GM12878 (cell line): Measurements from ENCODE around the gene GPR75. TPM values are rescaled to one million over a fixed set of nuclear protein-coding genes. Genes with fewer than 3 reads are reported as not detected.

Experiments used
- ATAC-seq: fragments of 200-7000 bp; cut with Tn5 transposase; 3 replicates; pipeline ENCODE4 v1.9.1; 2020; ENCODE audit warnings: mild to moderate bottlenecking, moderate library complexity
- BruUV-seq: library from RNA; stranded (reverse); fragments of 400-500 nt; replicated peaks from 2 replicates; lab custom pipeline; 2021; lab: Mats Ljungman, UMichigan
- CTCF ChIA-PET: fragments of 300-600 bp; sonication (Branson Sonifier 250); formaldehyde crosslinking; extraction: SDS; loops from one replicate; lab custom pipeline; 2021; ENCODE audit warnings: inconsistent platforms; lab: Yijun Ruan, JAX
- POLR2A ChIA-PET: fragments of 350-600 bp; formaldehyde crosslinking; extraction: SDS; loops from one replicate; lab custom pipeline; 2021; ENCODE audit warnings: inconsistent platforms; lab: Charles Lee
- RAD21 ChIA-PET: fragments of 300-600 bp; sonication (Branson Sonifier 250); formaldehyde crosslinking; loops from one replicate; lab custom pipeline; 2023; ENCODE audit warnings: antibody characterized with exemption; ENCODE audit not compliant: unreplicated experiment; lab: Charles Lee
- SMC1A ChIA-PET: fragments of 300-600 bp; sonication (Branson Sonifier 250); formaldehyde crosslinking; loops from one replicate; lab custom pipeline; 2023; ENCODE audit not compliant: unreplicated experiment, uncharacterized antibody; lab: Charles Lee
- DNase-seq: peaks from one replicate; pipeline ENCODE4 v3.0.0-alpha.2; 2011; ENCODE audit warnings: low read depth, low spot score
- FAIRE-seq: peaks from 3 replicates; lab custom pipeline; 2011; peaks lifted over from hg19 to GRCh38; lab: Jason Lieb, UNC
- H2AFZ ChIP-seq: 2 replicates; pipeline ENCODE4 v1.6.0; 2011; ENCODE audit warnings: low read depth, low read length, control low read depth; ENCODE audit not compliant: control insufficient read depth
- H3K27ac ChIP-seq: 2 replicates; pipeline ENCODE4 v1.5.1; 2011; ENCODE audit warnings: control low read depth; ENCODE audit not compliant: control insufficient read depth, insufficient read depth
- H3K27me3 ChIP-seq, 2 experiments: replicated peaks in 1 of 2; 2 replicates each; pipeline versions ENCODE4 v1.6.0 to v1.6.1; 2011; ENCODE audit warnings: low read length in 1 of 2; ENCODE audit not compliant: control insufficient read depth in 2 of 2, insufficient read depth in 2 of 2
- H3K36me3 ChIP-seq, 2 experiments: 2 replicates each; pipeline ENCODE4 v1.5.1; 2011; ENCODE audit warnings: low read length in 1 of 2; ENCODE audit not compliant: control insufficient read depth in 2 of 2, insufficient read depth in 2 of 2
- H3K4me1 ChIP-seq: 2 replicates; pipeline ENCODE4 v1.6.1; 2011; ENCODE audit warnings: mild to moderate bottlenecking, low read length, moderate library complexity, mixed read lengths; ENCODE audit not compliant: control insufficient read depth, insufficient read depth
- H3K4me2 ChIP-seq: 2 replicates; pipeline ENCODE4 v1.6.0; 2011; ENCODE audit warnings: control low read depth; ENCODE audit not compliant: control insufficient read depth, insufficient read depth
- H3K4me3 ChIP-seq: fragments of 200-600 bp; sonication (generic); 2 replicates; pipeline ENCODE4 v1.5.1; 2016
- H3K79me2 ChIP-seq: 2 replicates; pipeline ENCODE4 v1.6.0; 2011; ENCODE audit warnings: low read length; ENCODE audit not compliant: control insufficient read depth, insufficient read depth
- H3K9ac ChIP-seq: 2 replicates; pipeline ENCODE4 v1.8.0; 2011; ENCODE audit warnings: low read length, control low read depth, mixed read lengths; ENCODE audit not compliant: control insufficient read depth, insufficient read depth
- H3K9me3 ChIP-seq: replicated peaks from 3 replicates; pipeline ENCODE4 v1.5.1; 2011; ENCODE audit warnings: mild to moderate bottlenecking, low read length; ENCODE audit not compliant: control insufficient read depth, insufficient read depth
- H4K20me1 ChIP-seq: 2 replicates; pipeline ENCODE4 v1.6.0; 2011; ENCODE audit not compliant: control insufficient read depth, insufficient read depth
- CHD2 ChIP-seq: IDR thresholded peaks from 2 replicates; pipeline ENCODE4 v1.6.1; 2011; ENCODE audit warnings: low read depth, low read length, improper control_type of control experiment, borderline replicate concordance
- CREB1 ChIP-seq: IDR thresholded peaks from 2 replicates; pipeline ENCODE4 v1.6.1; 2012; ENCODE audit warnings: low read depth, mild to moderate bottlenecking, inconsistent platforms
- ETV6 ChIP-seq, 2 experiments: fragments of 450-650 bp in 1 of 2; IDR thresholded peaks in 1 of 2; conservative IDR thresholded peaks in 1 of 2; 2 replicates each; pipeline ENCODE4 v1.6.1; 2014; ENCODE audit warnings: antibody characterized with exemption in 1 of 2, borderline replicate concordance in 1 of 2, low read depth in 1 of 2, mild to moderate bottlenecking in 1 of 2, moderate library complexity in 1 of 2
- IKZF1 ChIP-seq: fragments of 450-650 bp; conservative IDR thresholded peaks from 2 replicates; pipeline ENCODE4 v1.6.1; 2017; ENCODE audit warnings: antibody characterized with exemption, mild to moderate bottlenecking
- KAT2A ChIP-seq: conservative IDR thresholded peaks from 2 replicates; pipeline ENCODE4 v1.6.1; 2011; ENCODE audit warnings: low read depth, low read length; ENCODE audit not compliant: control insufficient read depth
- LARP7 ChIP-seq: fragments of 450-650 bp; IDR thresholded peaks from 2 replicates; pipeline ENCODE4 v1.6.1; 2017; ENCODE audit warnings: mild to moderate bottlenecking
- NR2C1 ChIP-seq: fragments of 450-650 bp; IDR thresholded peaks from 2 replicates; pipeline ENCODE4 v1.6.1; 2017; ENCODE audit warnings: antibody characterized with exemption, mild to moderate bottlenecking, moderate library complexity
- PKNOX1 ChIP-seq: fragments of 450-650 bp; IDR thresholded peaks from 2 replicates; pipeline ENCODE4 v1.6.1; 2016; ENCODE audit warnings: mild to moderate bottlenecking
- RCOR1 ChIP-seq: conservative IDR thresholded peaks from 2 replicates; pipeline ENCODE4 v1.6.1; 2012; ENCODE audit warnings: low read depth, low read length, improper control_type of control experiment
- SIX5 ChIP-seq: IDR thresholded peaks from 2 replicates; pipeline ENCODE4 v1.6.1; 2011; ENCODE audit warnings: mild to moderate bottlenecking, low read depth, low read length, moderate library complexity; ENCODE audit not compliant: severe bottlenecking
- SREBF1 ChIP-seq: IDR thresholded peaks from 2 replicates; pipeline ENCODE4 v1.6.1; 2012; ENCODE audit warnings: mild to moderate bottlenecking, low read length
- TCF12 ChIP-seq: IDR thresholded peaks from 2 replicates; pipeline ENCODE4 v1.6.1; 2011; ENCODE audit warnings: low read depth, mild to moderate bottlenecking, low read length
- ZNF622 ChIP-seq: fragments of 450-650 bp; IDR thresholded peaks from 2 replicates; pipeline ENCODE4 v1.6.1; 2017; ENCODE audit warnings: mild to moderate bottlenecking, inconsistent platforms
- ZNF687 ChIP-seq: fragments of 450-650 bp; IDR thresholded peaks from 2 replicates; pipeline ENCODE4 v1.6.1; 2017; ENCODE audit warnings: mild to moderate bottlenecking, moderate library complexity
- WGBS: methylation state at CpG from one replicate; pipeline ENCODE4 v1.1.6; 2016; ENCODE audit warnings: low lambda C conversion rate; ENCODE audit not compliant: insufficient replicate concordance, insufficient coverage; ENCODE audit errors: missing lambda C conversion rate; 5-methylcytosine and 5-hydroxymethylcytosine counted together
- in situ Hi-C: fragments of 300-500 bp; cut with MboI; formaldehyde crosslinking; loops from 9 replicates; pipeline ENCODE4 v1.14.3; 2018; ENCODE audit warnings: mixed read lengths
- intact Hi-C: fragments of 100-400 bp; cut with micrococcal nuclease; formaldehyde crosslinking; loops from one replicate; pipeline ENCODE4 v1.14.2; 2022; ENCODE audit not compliant: unreplicated experiment
- polyA plus RNA-seq, 11 experiments: library from polyadenylated mRNA; depleted of rRNA in 4 of 11; unstranded in 6 of 11; stranded (reverse) in 5 of 11; fragments of >200 nt; fragmentation: Nextera tagmentation in 4 of 11; fragmentation: Illumina TruSeq in 1 of 11; extraction: Ambion mirVana in 4 of 11; extraction: Trizol in 1 of 11; gene quantifications; 1 replicate in 1 of 11; 2 replicates in 10 of 11; pipeline versions ENCODE4 v1.2.1 to v1.2.3, GENCODE V29; 2011 to 2016; ENCODE audit warnings: inconsistent platforms in 2 of 11, missing spikeins in 2 of 11, low read depth in 1 of 11
- total RNA-seq, 4 experiments: library from RNA; depleted of rRNA in 3 of 4; stranded (reverse); fragments of >200 nt in 3 of 4; fragmentation: Illumina TruSeq in 1 of 4; extraction: Trizol in 1 of 4; gene quantifications; 2 replicates each; pipeline versions ENCODE4 v1.2.1 to v1.2.3, GENCODE V29; 2013 to 2021

GPR75 gene
- total and polyA plus RNA-seq, 10 of the 15 experiments (the other 5 are each of a cell fraction or from before 2014, with no cell fraction given), result 0.02 to 3.5 (median 2.3) TPM; not detected in 2

DNA sequence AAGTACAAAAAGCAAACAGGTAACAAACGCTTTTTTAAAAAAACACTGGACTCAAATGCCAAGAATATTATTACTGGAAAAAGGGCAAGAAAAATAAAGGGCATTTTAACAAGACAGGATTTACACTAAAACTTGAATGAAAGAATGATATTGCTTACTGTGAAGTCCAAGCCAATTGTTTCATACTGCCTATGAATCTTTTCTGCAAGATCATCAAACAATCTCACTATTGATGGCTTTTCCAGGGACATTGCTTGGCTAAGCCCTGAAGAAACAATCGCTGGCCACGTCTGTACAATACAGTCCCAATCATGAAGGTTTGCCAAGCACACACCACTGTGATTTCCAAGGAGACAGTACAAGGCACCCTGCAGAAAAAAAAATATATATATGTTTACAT lies 41.4 kb upstream of the GPR75 start:
- 96% methylated on average over 3 of the region's 3 CpGs for WGBS
- no peaks in the 10 kb centered on the region for H4K20me1 ChIP-seq
- no peak overlapping the region for H3K4me2 ChIP-seq
- no peak overlapping the region for H3K27ac ChIP-seq
- H2AFZ ChIP-seq, result no peak overlapping the region
- peaks cover 2 to 21% of the 10 kb centered on the region in 2 experiments for H3K36me3 ChIP-seq
- H3K9ac ChIP-seq, result no peak overlapping the region
- H3K9me3 ChIP-seq, result no peaks in the 10 kb centered on the region
- SMC1A ChIA-PET, result no interaction called here
- no peaks in the 10 kb centered on the region for H3K4me1 ChIP-seq
- TF ChIP-seq PKNOX1 (no peak), TCF12 (no peak), RCOR1 (no peak), ZNF622 (no peak), KAT2A (no peak), ETV6 (conservative IDR thresholded peaks at IDR 0.05 in 1 of 2, IDR thresholded peaks at IDR 0.05 in 1 of 2; ENCODE audit: borderline replicate concordance in 1 of 2, low read depth in 1 of 2) (no peak)
- in situ Hi-C loops (no loop called here), intact Hi-C loops (no loop called here)
- H3K4me3 ChIP-seq, result no peak overlapping the region
- CTCF ChIA-PET, result no interaction called here
- POLR2A ChIA-PET, result no interaction called here
- FAIRE-seq (no peak), DNase-seq (no peak), ATAC-seq (no peak)
- RAD21 ChIA-PET, result no interaction called here
- no peaks in the 10 kb centered on the region for H3K27me3 ChIP-seq
- BruUV-seq, result no TSS peak
- H3K79me2 ChIP-seq, result no peaks in the 10 kb centered on the region

DNA sequence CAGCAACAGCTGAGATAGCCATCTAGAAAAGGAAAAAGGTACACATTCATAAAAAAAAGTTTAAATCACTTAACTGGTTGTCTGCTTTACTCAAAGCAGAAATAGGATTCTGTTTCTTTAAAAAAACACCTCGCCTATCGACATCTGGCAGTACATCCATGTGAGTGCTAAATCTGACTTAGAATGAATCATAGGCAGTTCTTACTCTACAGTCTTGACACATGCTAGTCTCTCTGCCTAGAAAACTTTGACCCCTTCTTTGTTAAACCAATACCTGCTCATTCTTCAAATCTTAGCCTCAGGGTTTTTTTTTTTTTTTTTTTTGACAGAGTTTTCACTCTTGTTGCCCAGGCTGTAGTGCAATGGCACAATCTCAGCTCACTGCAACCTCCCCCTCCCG lies 37.1 kb upstream of the GPR75 start:
- Histone ChIP-seq H3K27me3 (no peaks in the 10 kb centered on the region), H3K9ac (no peak overlapping the region), H3K4me1 (no peaks in the 10 kb centered on the region), H3K9me3 (no peaks in the 10 kb centered on the region), H3K27ac (no peak overlapping the region), H2AFZ (no peak overlapping the region), H3K79me2 (no peaks in the 10 kb centered on the region), H3K36me3 (peaks cover 4 to 27% of the 10 kb centered on the region in 2 experiments; a peak in 3 of 4 replicates), H3K4me2 (no peak overlapping the region), H4K20me1 (no peaks in the 10 kb centered on the region), H3K4me3 (no peak overlapping the region)
- POLR2A ChIA-PET, result interaction anchor here (0.6 kb wide), 2 partner anchors 26 to 42 kb away, joined by 3 to 5 read pairs; no protein-coding TSS in a partner anchor
- SMC1A ChIA-PET, result interaction anchor here (1.3 kb wide), 1 partner anchor 33 kb away, joined by 3 read pairs; no protein-coding TSS in a partner anchor
- CTCF ChIA-PET, result no interaction called here
- RAD21 ChIA-PET, result no interaction called here
- in situ Hi-C loops (no loop called here), intact Hi-C loops (no loop called here)
- no peak for DNase-seq
- no TSS peak for BruUV-seq
- no peak for ATAC-seq
- FAIRE-seq, result no peak
- 100% methylated on average over 3 of the region's 3 CpGs for WGBS
- TF ChIP-seq SIX5 (no peak), CHD2 (no peak), ZNF687 (no peak), IKZF1 (no peak), NR2C1 (no peak), CREB1 (no peak), SREBF1 (no peak), LARP7 (no peak)
